Measurements from ENCODE around the gene PNLDC1.

- TF ChIP-seq CTCF (IDR thresholded peaks at IDR 0.05) (no peak), POLR2A (IDR thresholded peaks at IDR 0.05) (no peak)
Observed at GRCh38 chr6:159837511-159837910, 37.4 kb downstream of the PNLDC1 start.
